Right cardiac atrium (tissue), 5 donors: ENCODE data around the gene PRPH2. TPM values are rescaled to one million over a fixed set of nuclear protein-coding genes. Genes with fewer than 3 reads are reported as not detected.
A peak's percentile ranks its signal among the peaks of the same experiment; 100 is the strongest.
"Not testable (repeated sequence)": the region's sequence is repeated elsewhere in the genome, so short reads cannot be mapped to it uniquely, and the experiment has no call there.

Experiments used
- ATAC-seq, 2 donors: fragments of 200-7000 bp; cut with Tn5 transposase; one replicate each; pipeline versions ENCODE4 v1.8.0 to v1.9.1; 2020; ENCODE audit warnings: moderate library complexity in 2 of 2, mild to moderate bottlenecking in 1 of 2
- DNase-seq, 3 donors: peaks; one replicate each; pipeline ENCODE4 v3.0.0-alpha.2; 2020
- H3K27ac ChIP-seq: one replicate; pipeline ENCODE4 v1.5.1; 2013; ENCODE audit warnings: mild to moderate bottlenecking, low read length, control low read depth, moderate library complexity
- H3K27me3 ChIP-seq: one replicate; pipeline ENCODE4 v1.6.1; 2013; ENCODE audit not compliant: control insufficient read depth, insufficient read depth
- H3K4me1 ChIP-seq: one replicate; pipeline ENCODE4 v1.6.1; 2013; ENCODE audit warnings: low read length; ENCODE audit not compliant: control insufficient read depth, insufficient read depth
- H3K4me3 ChIP-seq: one replicate; pipeline ENCODE4 v1.5.1; 2013; ENCODE audit warnings: low read length, control low read depth
- H3K9me3 ChIP-seq: one replicate; pipeline ENCODE4 v1.6.1; 2013; ENCODE audit warnings: low read length; ENCODE audit not compliant: control insufficient read depth
- WGBS: extraction: QIAGEN DNeasy Blood & Tissue Kit; methylation state at CpG from one replicate; pipeline ENCODE4 v1.1.7; 2013; 5-methylcytosine and 5-hydroxymethylcytosine counted together
- intact Hi-C, 4 donors: fragments of 100-400 bp; cut with DNase I; formaldehyde crosslinking; loops; one replicate each; pipeline versions ENCODE4 v1.11.0 to v1.14.0; 2022 to 2023
- polyA plus RNA-seq: library from polyadenylated mRNA; stranded (reverse); fragments of 200-250 nt; gene quantifications from one replicate; pipeline ENCODE4 v1.2.3, GENCODE V29; 2013
- total RNA-seq, 4 donors: library from RNA; stranded (reverse); fragmentation: NEBNext Ultra II Directional; extraction: Animal tissue kit (Norgen Biotek cat#: 25700); gene quantifications; one replicate each; pipeline ENCODE4 v1.2.1, GENCODE V29; 2021
- donor health status: healthy with polysubstance abuse.
- donor health status: DM: no; HTN: yes; CAD: no.
- donor health status: DM: no; HTN: no; CAD: no.
- donor health status: DM: no; HTN: yes; CAD: no; lungs with severe emphysema.
- donor health status: DM: yes; HTN: yes; CAD: no.

PRPH2 gene
- total and polyA plus RNA-seq, 5 donors: 0.45 to 2.5 (median 1.6) TPM

DNA sequence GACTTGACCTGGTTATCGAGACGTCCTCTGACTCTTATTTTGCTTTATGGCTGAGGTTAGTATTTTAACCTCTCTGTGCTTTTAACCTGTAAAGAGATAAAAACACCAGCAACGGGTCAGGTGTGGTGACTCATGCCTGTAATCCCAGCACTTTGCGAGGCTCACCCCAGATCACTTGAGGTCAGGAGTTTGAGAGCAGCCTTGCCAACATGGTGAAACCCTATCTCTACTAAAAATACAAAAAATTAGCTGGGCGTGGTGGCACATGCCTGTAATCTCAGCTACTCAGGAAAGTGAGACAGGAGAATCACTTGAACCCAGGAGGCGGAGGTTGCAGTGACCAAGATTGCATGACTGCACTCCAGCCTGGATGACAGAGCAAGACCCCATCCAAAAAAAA, 48.0 kb downstream of the PRPH2 start:
- intact Hi-C loops, DNase-seq, H3K4me3 ChIP-seq, H3K27me3 ChIP-seq, H3K9me3 ChIP-seq, ATAC-seq, H3K4me1 ChIP-seq, H3K27ac ChIP-seq: not testable (repeated sequence)
- 87% methylated on average over 6 of the region's 6 CpGs for WGBS

GRCh38 chr6:42664718-42665117, 57.7 kb downstream of the PRPH2 start:
- H3K4me1 ChIP-seq: no peaks in the 10 kb centered on the region
- DNase-seq (no peak), ATAC-seq (no peak)
- WGBS: 93% methylated on average over 2 of the region's 2 CpGs
- H3K9me3 ChIP-seq: no peaks in the 10 kb centered on the region
- intact Hi-C loops: loop anchor here (5.0 to 10.0 kb wide), 4 partner anchors 60 to 213 kb away; partner anchors contain the start of genes PRPH2 (in 1 of the 4) and RPL7L1 (in 1 of the 4)
- no peaks in the 10 kb centered on the region for H3K27me3 ChIP-seq
- H3K4me3 ChIP-seq: no peak overlapping the region
- H3K27ac ChIP-seq: no peak overlapping the region

GRCh38 chr6:42661540-42662153, 60.8 kb downstream of the PRPH2 start:
- no peak overlapping the region for H3K27ac ChIP-seq
- under 1% methylated on average over 5 of the region's 5 CpGs for WGBS
- H3K4me1 ChIP-seq: no peaks in the 10 kb centered on the region
- DNase-seq (peak; percentile 74 to 90 (median 83)), ATAC-seq (peak; percentile 68 to 87)
- no peaks in the 10 kb centered on the region for H3K9me3 ChIP-seq
- intact Hi-C loops: loop anchor here (2.0 to 10.0 kb wide), 5 partner anchors 63 to 217 kb away; partner anchors contain the start of genes RPL7L1 (in 2 of the 4) and PRPH2 (in 1 of the 4)
- no peaks in the 10 kb centered on the region for H3K27me3 ChIP-seq
- H3K4me3 ChIP-seq: no peak overlapping the region

DNA sequence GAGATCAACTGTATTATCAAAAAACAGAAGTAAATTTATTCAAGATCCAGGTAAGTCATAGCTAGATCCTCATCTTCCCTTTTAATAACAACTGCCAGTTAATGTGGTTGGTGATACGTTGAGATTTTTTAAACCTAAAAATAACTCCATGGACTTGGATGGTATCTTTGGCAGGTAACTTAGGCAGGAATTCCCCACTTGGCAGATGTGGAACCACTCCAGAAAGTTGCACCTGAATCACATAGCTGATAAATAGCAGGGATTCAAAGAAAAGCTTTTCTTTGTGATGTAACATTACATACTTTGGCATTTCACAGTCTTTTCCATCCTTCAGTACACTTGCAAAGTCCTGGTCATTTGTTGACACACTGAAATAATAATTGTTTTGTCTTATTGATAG, 62.6 kb downstream of the PRPH2 start:
- Histone ChIP-seq H3K4me1 (no peaks in the 10 kb centered on the region), H3K4me3 (no peak overlapping the region), H3K27me3 (no peaks in the 10 kb centered on the region), H3K9me3 (no peaks in the 10 kb centered on the region), H3K27ac (no peak overlapping the region)
- DNase-seq: no peak
- intact Hi-C loops: loop anchor here (2.0 to 10.0 kb wide), 6 partner anchors 65 to 219 kb away; partner anchors contain the start of genes RPL7L1 (in 3 of the 4) and PRPH2 (in 1 of the 4)
- ATAC-seq: no peak
- WGBS: 36% methylated on average over 1 of the region's 1 CpG

- DNase-seq (no peak), ATAC-seq (no peak)
- intact Hi-C loops: loop anchor here in 1 of 4 donors (10.0 kb wide), 1 partner anchor 221 kb away; the partner anchor contains the start of gene RPL7L1
- Histone ChIP-seq H3K27me3 (no peaks in the 10 kb centered on the region), H3K27ac (no peak overlapping the region), H3K4me1 (no peaks in the 10 kb centered on the region), H3K9me3 (no peaks in the 10 kb centered on the region), H3K4me3 (no peak overlapping the region)
- WGBS: 92% methylated on average over 5 of the region's 5 CpGs
Measured at GRCh38 chr6:42653851-42654250, 68.5 kb downstream of the PRPH2 start.

- H3K4me3 ChIP-seq: no peak overlapping the region
- WGBS: 85% methylated on average over 5 of the region's 5 CpGs
Measured at GRCh38 chr6:42652024-42652746, 70.2 kb downstream of the PRPH2 start.

More at GRCh38 chr6:42652024-42652746, 70.2 kb downstream of the PRPH2 start:
- no peaks in the 10 kb centered on the region for H3K4me1 ChIP-seq
- H3K9me3 ChIP-seq: no peaks in the 10 kb centered on the region
- ATAC-seq (no peak), DNase-seq (no peak)
- no peak overlapping the region for H3K27ac ChIP-seq
- H3K27me3 ChIP-seq: no peaks in the 10 kb centered on the region
- intact Hi-C loops: loop anchor here in 1 of 4 donors (10.0 kb wide), 1 partner anchor 223 kb away; the partner anchor contains the start of gene RPL7L1

Other genes starting within 250 kb of the PRPH2 start
- 10 to 100 TPM; 25.0 to 31.5 (median 29.6) TPM for gene UBR2, start 158.6 kb downstream of the PRPH2 start, total RNA-seq
- 11.5 TPM for gene UBR2, start 158.6 kb downstream of the PRPH2 start, polyA plus RNA-seq
- 10 to 100 TPM; 13.9 to 15.3 (median 14.8) TPM for gene TBCC, start 23.5 kb upstream of the PRPH2 start, total RNA-seq
- gene TBCC, start 23.5 kb upstream of the PRPH2 start, polyA plus RNA-seq: 18.2 TPM
- gene BICRAL, start 59.5 kb upstream of the PRPH2 start, total RNA-seq: 10 to 100 TPM; 11.4 to 13.6 (median 13.1) TPM
- 3.9 TPM for gene BICRAL, start 59.5 kb upstream of the PRPH2 start, polyA plus RNA-seq
- gene RPL7L1, start 157.0 kb upstream of the PRPH2 start, total RNA-seq: 10 to 100 TPM; 50.5 to 59.1 (median 51.7) TPM
- gene RPL7L1, start 157.0 kb upstream of the PRPH2 start, polyA plus RNA-seq: 38.7 TPM
- not detected for gene PTCRA, start 193.5 kb upstream of the PRPH2 start, total RNA-seq
- gene PTCRA, start 193.5 kb upstream of the PRPH2 start, polyA plus RNA-seq: not detected
- gene CNPY3, start 206.9 kb upstream of the PRPH2 start, total RNA-seq: 10 to 100 TPM; 19.2 to 32.4 (median 28.9) TPM
- gene CNPY3, start 206.9 kb upstream of the PRPH2 start, polyA plus RNA-seq: 19.3 TPM
- 1 to 10 TPM in 1 of 4 donors, under 1 TPM in 3; 0.43 to 5.8 (median 0.83) TPM for gene GNMT, start 238.2 kb upstream of the PRPH2 start, total RNA-seq
- gene GNMT, start 238.2 kb upstream of the PRPH2 start, polyA plus RNA-seq: 3.0 TPM